HCT116 (cell line): Measurements from ENCODE around the gene KHSRP. TPM values are rescaled to one million over a fixed set of nuclear protein-coding genes. Genes with fewer than 3 reads are reported as not detected.

Experiments used
- ATAC-seq: fragments of 200-7000 bp; cut with Tn5 transposase; 2 replicates; pipeline ENCODE4 v1.9.1; 2020; ENCODE audit warnings: mild to moderate bottlenecking, moderate library complexity
- BruUV-seq: library from RNA; stranded (reverse); fragments of 400-500 nt; replicated peaks from 2 replicates; lab custom pipeline; 2021; lab: Mats Ljungman, UMichigan
- CTCF ChIA-PET: fragments of 300-600 bp; sonication (Branson Sonifier 250); formaldehyde crosslinking; loops from one replicate; lab custom pipeline; 2021; ENCODE audit warnings: antibody characterized with exemption; lab: Charles Lee
- POLR2A ChIA-PET: fragments of 300-600, 350-600 bp; sonication (Branson Sonifier 250); formaldehyde crosslinking; loops from one replicate; lab custom pipeline; 2021; ENCODE audit warnings: antibody characterized with exemption; lab: Charles Lee
- RAD21 ChIA-PET, 2 experiments: fragments of 300-600 bp; sonication (Branson Sonifier 250); formaldehyde crosslinking; loops; one replicate each; lab custom pipeline; 2023; ENCODE audit warnings: low total read pairs in 2 of 2; ENCODE audit not compliant: uncharacterized antibody in 2 of 2, unreplicated experiment in 2 of 2, low non-redundant PET in 1 of 2; lab: Charles Lee
- DNase-seq: peaks from one replicate; pipeline ENCODE4 v3.0.0-alpha.2; 2010; ENCODE audit warnings: low read depth, low spot score
- H2AFZ ChIP-seq: fragments of 200-600 bp; shearing (Covaris generic), sonication (generic); 2 replicates; pipeline ENCODE4 v1.6.1; 2017; ENCODE audit warnings: low read depth, mixed run types, mixed read lengths, antibody characterized with exemption, low read length; ENCODE audit not compliant: poor library complexity, severe bottlenecking
- H3K27ac ChIP-seq: 2 replicates; pipeline ENCODE4 v1.5.1; 2012; ENCODE audit warnings: low read depth, low read length
- H3K27me3 ChIP-seq: fragments of 200-600 bp; sonication (generic); 2 replicates; pipeline ENCODE4 v1.6.1; 2016; ENCODE audit warnings: mixed run types, low read length, mixed read lengths; ENCODE audit not compliant: insufficient read depth
- H3K36me3 ChIP-seq, 2 experiments: fragments of 200-500 bp in 1 of 2; fragments of 200-600 bp in 1 of 2; sonication (Bioruptor generic) in 1 of 2; sonication (generic) in 1 of 2; 2 replicates each; pipeline versions ENCODE4 v1.5.1 to v1.6.1; 2014 to 2016; ENCODE audit warnings: low read length in 2 of 2, inconsistent platforms in 1 of 2, mixed read lengths in 1 of 2, mixed run types in 1 of 2; ENCODE audit not compliant: insufficient read depth in 2 of 2, control insufficient read depth in 1 of 2
- H3K4me1 ChIP-seq, 2 experiments: fragments of 200-600 bp in 1 of 2; sonication (generic) in 1 of 2; 2 replicates each; pipeline versions ENCODE4 v1.5.1 to v1.6.1; 2012 to 2017; ENCODE audit warnings: low read length in 2 of 2, inconsistent platforms in 1 of 2, mild to moderate bottlenecking in 1 of 2, mixed read lengths in 1 of 2, mixed run types in 1 of 2, moderate library complexity in 1 of 2; ENCODE audit not compliant: insufficient read depth in 2 of 2, control insufficient read depth in 1 of 2
- H3K4me2 ChIP-seq: fragments of 200-600 bp; sonication (generic); 2 replicates; pipeline ENCODE4 v1.6.1; 2017; ENCODE audit warnings: mixed run types, low read length, mixed read lengths
- H3K4me3 ChIP-seq, 2 experiments: fragments of 200-600 bp in 1 of 2; sonication (generic) in 1 of 2; replicated peaks in 1 of 2; 2 replicates each; pipeline ENCODE4 v1.5.1; 2011 to 2016; ENCODE audit warnings: low read length in 2 of 2, control low read depth in 1 of 2, low read depth in 1 of 2, mild to moderate bottlenecking in 1 of 2, mixed read lengths in 1 of 2, mixed run types in 1 of 2
- H3K79me2 ChIP-seq: fragments of 200-600 bp; sonication (generic); 2 replicates; pipeline ENCODE4 v1.6.1; 2017; ENCODE audit warnings: mild to moderate bottlenecking, mixed run types, low read length, moderate library complexity, mixed read lengths; ENCODE audit not compliant: insufficient read depth
- H3K9ac ChIP-seq: fragments of 200-600 bp; sonication (generic); 2 replicates; pipeline ENCODE4 v1.6.1; 2016; ENCODE audit warnings: low read length, mixed read lengths
- H3K9me2 ChIP-seq: fragments of 200-600 bp; sonication (generic), shearing (Covaris generic); 2 replicates; pipeline ENCODE4 v1.6.1; 2017; ENCODE audit warnings: mixed run types, mild to moderate bottlenecking, moderate library complexity; ENCODE audit not compliant: insufficient read depth
- H3K9me3 ChIP-seq, 2 experiments: fragments of 200-500 bp in 1 of 2; fragments of 200-600 bp in 1 of 2; sonication (Bioruptor generic) in 1 of 2; sonication (generic) in 1 of 2; 2 replicates each; pipeline ENCODE4 v1.6.1; 2014 to 2017; ENCODE audit warnings: low read length in 2 of 2, mixed read lengths in 2 of 2, inconsistent platforms in 1 of 2, low read depth in 1 of 2, mild to moderate bottlenecking in 1 of 2, mixed run types in 1 of 2, moderate library complexity in 1 of 2; ENCODE audit not compliant: control insufficient read depth in 1 of 2, insufficient read depth in 1 of 2
- H4K20me1 ChIP-seq: fragments of 200-600 bp; sonication (generic), shearing (Covaris generic); 2 replicates; pipeline ENCODE4 v1.6.1; 2017; ENCODE audit warnings: mixed run types, mild to moderate bottlenecking, moderate library complexity; ENCODE audit not compliant: insufficient read depth
- ATF3 ChIP-seq: IDR thresholded peaks from 2 replicates; pipeline ENCODE4 v1.6.1; 2012
- CBX3 ChIP-seq: IDR thresholded peaks from 2 replicates; pipeline ENCODE4 v1.6.1; 2012; ENCODE audit warnings: low read depth
- CTCF ChIP-seq, 3 experiments: fragments of 200-600 bp in 1 of 3; sonication (generic) in 1 of 3; IDR thresholded peaks in 2 of 3; conservative IDR thresholded peaks in 1 of 3; 2 replicates each; pipeline ENCODE4 v1.5.1; 2012 to 2017; ENCODE audit warnings: low read depth in 2 of 3, low read length in 2 of 3, antibody characterized with exemption in 1 of 3, borderline replicate concordance in 1 of 3, control low read depth in 1 of 3, mild to moderate bottlenecking in 1 of 3, mixed read lengths in 1 of 3, mixed run types in 1 of 3, moderate library complexity in 1 of 3; ENCODE audit not compliant: insufficient read depth in 1 of 3
- EGR1 ChIP-seq: IDR thresholded peaks from 2 replicates; pipeline ENCODE4 v1.6.1; 2012; ENCODE audit warnings: low read depth
- ELF1 ChIP-seq: IDR thresholded peaks from 2 replicates; pipeline ENCODE4 v1.6.1; 2012; ENCODE audit warnings: low read depth, borderline replicate concordance
- EZH2 ChIP-seq: fragments of 200-600 bp; sonication (generic); IDR thresholded peaks from 2 replicates; pipeline ENCODE4 v1.6.1; 2017; ENCODE audit warnings: antibody characterized with exemption, mixed run types
- EZH2phosphoT487 ChIP-seq: fragments of 200-600 bp; IDR thresholded peaks from 2 replicates; pipeline ENCODE4 v1.6.1; 2018; ENCODE audit warnings: antibody characterized with exemption, borderline replicate concordance
- FOSL1 ChIP-seq: IDR thresholded peaks from 2 replicates; pipeline ENCODE4 v1.6.1; 2012; ENCODE audit warnings: low read depth
- JUND ChIP-seq: IDR thresholded peaks from 2 replicates; pipeline ENCODE4 v1.6.1; 2012
- MAX ChIP-seq: IDR thresholded peaks from 2 replicates; pipeline ENCODE4 v1.6.1; 2012
- POLR2A ChIP-seq: IDR thresholded peaks from 2 replicates; pipeline ENCODE4 v1.7.0; 2011; ENCODE audit warnings: borderline replicate concordance; ENCODE audit not compliant: insufficient read depth, insufficient read length; ENCODE audit errors: extremely low read depth
- POLR2AphosphoS5 ChIP-seq: IDR thresholded peaks from 2 replicates; pipeline ENCODE4 v1.6.1; 2011; ENCODE audit warnings: mild to moderate bottlenecking, low read depth, low read length, moderate library complexity
- RAD21 ChIP-seq: IDR thresholded peaks from 2 replicates; pipeline ENCODE4 v1.6.1; 2012; ENCODE audit warnings: low read depth, mild to moderate bottlenecking
- SIN3A ChIP-seq: IDR thresholded peaks from 2 replicates; pipeline ENCODE4 v1.6.1; 2012; ENCODE audit warnings: low read depth
- YY1 ChIP-seq: IDR thresholded peaks from 2 replicates; pipeline ENCODE4 v1.6.1; 2011; ENCODE audit warnings: low read length, low read depth, moderate library complexity, mild to moderate bottlenecking; ENCODE audit not compliant: insufficient replicate concordance; ENCODE audit errors: extremely low read depth
- ZBTB33 ChIP-seq: IDR thresholded peaks from 2 replicates; pipeline ENCODE4 v1.6.1; 2011; ENCODE audit warnings: mild to moderate bottlenecking, low read length, moderate library complexity; ENCODE audit not compliant: insufficient replicate concordance; ENCODE audit errors: extremely low read depth
- intact Hi-C: fragments of 100-400 bp; cut with micrococcal nuclease; formaldehyde crosslinking; loops from 2 replicates; pipeline ENCODE4 v1.10.0; 2022
- total RNA-seq: library from RNA; stranded (reverse); gene quantifications from one replicate; pipeline ENCODE4 v1.2.1, GENCODE V29; 2021; ENCODE audit not compliant: unreplicated experiment

KHSRP gene
- total RNA-seq, 1 experiment from 2014 or later = 553 TPM

GRCh38 chr19:6458695-6459261 is 34.2 kb upstream of the KHSRP start (continued):
- TF ChIP-seq CBX3 (no peak), ELF1 (no peak), EGR1 (no peak), FOSL1 (no peak), JUND (no peak), ATF3 (no peak), MAX (no peak), EZH2phosphoT487 (no peak)

GRCh38 chr19:6457958-6458694 is 33.5 kb upstream of the KHSRP start:
- no peaks in the 10 kb centered on the region for H4K20me1 ChIP-seq
- peak overlapping the region; percentile 71; the same call in 1 of the 2 replicates for H3K9ac ChIP-seq
- BruUV-seq = TSS peak; percentile 49
- no peak for ATAC-seq
- H3K27ac ChIP-seq = peak overlapping the region; percentile 62
- no peak overlapping the region for H2AFZ ChIP-seq
- H3K9me3 ChIP-seq = peaks cover 0 to 13% of the 10 kb centered on the region in 2 experiments; a peak in 2 of 4 replicates
- peaks cover 6 to 22% of the 10 kb centered on the region in 2 experiments; a peak in 3 of 4 replicates for H3K36me3 ChIP-seq
- CTCF ChIA-PET = no interaction called here
- no peak for DNase-seq
- intact Hi-C loops = no loop called here
- H3K79me2 ChIP-seq = 0 out of 2 replicates have a peak, but pooled peaks cover 3% of the 10 kb centered on the region
- peak overlapping the region; percentile 66 to 88 for H3K4me3 ChIP-seq
- peaks cover 13 to 30% of the 10 kb centered on the region in 2 experiments for H3K4me1 ChIP-seq
- RAD21 ChIA-PET = no interaction called here
- H3K27me3 ChIP-seq = no peaks in the 10 kb centered on the region
- no peaks in the 10 kb centered on the region for H3K9me2 ChIP-seq
- POLR2A ChIA-PET = no interaction called here
- H3K4me2 ChIP-seq = peak overlapping the region; percentile 99
- TF ChIP-seq SIN3A (no peak), EGR1 (no peak), EZH2 (no peak), ELF1 (no peak), RAD21 (no peak), ZBTB33 (no peak), MAX (no peak), CBX3 (no peak), POLR2AphosphoS5 (no peak), CTCF (IDR thresholded peaks at IDR 0.05 in 2 of 3, conservative IDR thresholded peaks at IDR 0.05 in 1 of 3; ENCODE audit: borderline replicate concordance in 1 of 3, insufficient read depth in 1 of 3, low read depth in 2 of 3, low read length in 2 of 3) (no peak), YY1 (no peak), POLR2A (no peak), EZH2phosphoT487 (no peak)
